Measurements from ENCODE around the gene DGKG. TPM values are rescaled to one million over a fixed set of nuclear protein-coding genes. Genes with fewer than 3 reads are reported as not detected.

Gene DGKG
- total RNA-seq, 3 donors from 2014 or later = 0.59 to 2.3 (median 2.1) TPM

GRCh38 chr3:186099178-186099577 lies 262.9 kb downstream of the DGKG start:
- Histone ChIP-seq H3K4me1 (peaks cover 0 to 12% of the 10 kb centered on the region in 2 donors), H3K27me3 (no peaks in the 10 kb centered on the region), H3K4me3 (no peak overlapping the region), H3K9me3 (no peaks in the 10 kb centered on the region), H3K27ac (peak overlapping the region in 1 of 2 donors; percentile 34), H3K36me3 (no peaks in the 10 kb centered on the region)
- no peak for DNase-seq (ENCODE audit: low spot score in 2 of 2)
- intact Hi-C loops (cut with DNase I; ENCODE audit: low total_unique reads) = no loop called here
- TF ChIP-seq CTCF (IDR thresholded peaks at IDR 0.05) (no peak), POLR2AphosphoS5 (IDR thresholded peaks at IDR 0.05) (no peak), POLR2A (IDR thresholded peaks at IDR 0.05) (no peak)

GRCh38 chr3:186098740-186099139 lies 263.3 kb downstream of the DGKG start:
- H3K4me3 ChIP-seq = no peak overlapping the region
- peaks cover 0 to 12% of the 10 kb centered on the region in 2 donors for H3K4me1 ChIP-seq
- no peak for DNase-seq (ENCODE audit: low spot score in 2 of 2)
- H3K9me3 ChIP-seq = no peaks in the 10 kb centered on the region
- no peaks in the 10 kb centered on the region for H3K36me3 ChIP-seq
- intact Hi-C loops (cut with DNase I; ENCODE audit: low total_unique reads) = no loop called here
- H3K27me3 ChIP-seq = no peaks in the 10 kb centered on the region
- peak overlapping the region in 1 of 2 donors; percentile 34 for H3K27ac ChIP-seq
- TF ChIP-seq POLR2AphosphoS5 (IDR thresholded peaks at IDR 0.05) = no peak

- no peak for DNase-seq (ENCODE audit: low spot score in 2 of 2)
- no peaks in the 10 kb centered on the region for H3K36me3 ChIP-seq
- peak overlapping the region in 1 of 2 donors; percentile 27 for H3K27ac ChIP-seq
- no peaks in the 10 kb centered on the region for H3K27me3 ChIP-seq
- intact Hi-C loops (cut with DNase I; ENCODE audit: low total_unique reads) = no loop called here
- TF ChIP-seq POLR2A (IDR thresholded peaks at IDR 0.05) (no peak), POLR2AphosphoS5 (IDR thresholded peaks at IDR 0.05) (no peak), CTCF (IDR thresholded peaks at IDR 0.05) (no peak)
- peaks cover 0 to 12% of the 10 kb centered on the region in 2 donors for H3K4me1 ChIP-seq
- H3K4me3 ChIP-seq = peak overlapping the region; percentile 21 to 53 (median 38)
- H3K9me3 ChIP-seq = no peaks in the 10 kb centered on the region
Measured at GRCh38 chr3:186097663-186098451, 264.2 kb downstream of the DGKG start.

- intact Hi-C loops (cut with DNase I; ENCODE audit: low total_unique reads) = no loop called here
- Histone ChIP-seq H3K27me3 (no peaks in the 10 kb centered on the region), H3K9me3 (no peaks in the 10 kb centered on the region), H3K4me1 (peaks cover 0 to 12% of the 10 kb centered on the region in 2 donors), H3K27ac (no peak overlapping the region), H3K36me3 (no peaks in the 10 kb centered on the region), H3K4me3 (peak overlapping the region in 2 of 3 donors; percentile 38 to 53)
- TF ChIP-seq POLR2A (IDR thresholded peaks at IDR 0.05) (no peak), POLR2AphosphoS5 (IDR thresholded peaks at IDR 0.05) (no peak), CTCF (IDR thresholded peaks at IDR 0.05) (no peak)
- no peak for DNase-seq (ENCODE audit: low spot score in 2 of 2)
Measured at GRCh38 chr3:186097317-186097662, 264.7 kb downstream of the DGKG start.

Other genes starting within 250 kb of the DGKG start
- 1 to 10 TPM; 3.8 to 5.9 (median 4.2) TPM for gene CRYGS, start 182.1 kb upstream of the DGKG start, total RNA-seq
- gene TBCCD1, start 205.1 kb upstream of the DGKG start, total RNA-seq = 10 to 100 TPM; 15.0 to 19.6 (median 17.4) TPM
- 10 to 100 TPM; 40.0 to 41.6 (median 41.6) TPM for gene DNAJB11, start 208.5 kb upstream of the DGKG start, total RNA-seq

Measured in breast epithelium (tissue), 4 donors.